ENCODE results near the gene PIEZO1.

GRCh38 chr16:88787579-88788314 lies 2.7 kb upstream of the PIEZO1 start:
- TF ChIP-seq CTCF (IDR thresholded peaks at IDR 0.05) (no peak), EZH2 (IDR thresholded peaks at IDR 0.05; ENCODE audit: borderline replicate concordance, insufficient read depth, low read depth, low read length, poor library complexity, severe bottlenecking) (no peak)

All from B cell (primary cell).